LNCAP (cell line): Measurements from ENCODE around the gene OR4D10.

Experiments
- TF ChIP-seq, protein P1 (sequence below): fragments of 450-650 bp; IDR thresholded peaks from 2 replicates; pipeline ENCODE4 v1.5.1; 2017; ENCODE audit warnings: mild to moderate bottlenecking

Gene OR4D10

GRCh38 chr11:59501931-59502330, 28.8 kb downstream of the OR4D10 start:
- TF ChIP-seq, protein P1, sequence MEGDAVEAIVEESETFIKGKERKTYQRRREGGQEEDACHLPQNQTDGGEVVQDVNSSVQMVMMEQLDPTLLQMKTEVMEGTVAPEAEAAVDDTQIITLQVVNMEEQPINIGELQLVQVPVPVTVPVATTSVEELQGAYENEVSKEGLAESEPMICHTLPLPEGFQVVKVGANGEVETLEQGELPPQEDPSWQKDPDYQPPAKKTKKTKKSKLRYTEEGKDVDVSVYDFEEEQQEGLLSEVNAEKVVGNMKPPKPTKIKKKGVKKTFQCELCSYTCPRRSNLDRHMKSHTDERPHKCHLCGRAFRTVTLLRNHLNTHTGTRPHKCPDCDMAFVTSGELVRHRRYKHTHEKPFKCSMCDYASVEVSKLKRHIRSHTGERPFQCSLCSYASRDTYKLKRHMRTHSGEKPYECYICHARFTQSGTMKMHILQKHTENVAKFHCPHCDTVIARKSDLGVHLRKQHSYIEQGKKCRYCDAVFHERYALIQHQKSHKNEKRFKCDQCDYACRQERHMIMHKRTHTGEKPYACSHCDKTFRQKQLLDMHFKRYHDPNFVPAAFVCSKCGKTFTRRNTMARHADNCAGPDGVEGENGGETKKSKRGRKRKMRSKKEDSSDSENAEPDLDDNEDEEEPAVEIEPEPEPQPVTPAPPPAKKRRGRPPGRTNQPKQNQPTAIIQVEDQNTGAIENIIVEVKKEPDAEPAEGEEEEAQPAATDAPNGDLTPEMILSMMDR = no peak

- TF ChIP-seq, protein P1 = no peak
Observed at GRCh38 chr11:59503276-59503675, 30.2 kb downstream of the OR4D10 start, which contains the start of gene OR4D11. Gene OR4D11 (plus strand): TSS chr11:59503576. CDS start chr11:59503576, 0 bp downstream.

DNA sequence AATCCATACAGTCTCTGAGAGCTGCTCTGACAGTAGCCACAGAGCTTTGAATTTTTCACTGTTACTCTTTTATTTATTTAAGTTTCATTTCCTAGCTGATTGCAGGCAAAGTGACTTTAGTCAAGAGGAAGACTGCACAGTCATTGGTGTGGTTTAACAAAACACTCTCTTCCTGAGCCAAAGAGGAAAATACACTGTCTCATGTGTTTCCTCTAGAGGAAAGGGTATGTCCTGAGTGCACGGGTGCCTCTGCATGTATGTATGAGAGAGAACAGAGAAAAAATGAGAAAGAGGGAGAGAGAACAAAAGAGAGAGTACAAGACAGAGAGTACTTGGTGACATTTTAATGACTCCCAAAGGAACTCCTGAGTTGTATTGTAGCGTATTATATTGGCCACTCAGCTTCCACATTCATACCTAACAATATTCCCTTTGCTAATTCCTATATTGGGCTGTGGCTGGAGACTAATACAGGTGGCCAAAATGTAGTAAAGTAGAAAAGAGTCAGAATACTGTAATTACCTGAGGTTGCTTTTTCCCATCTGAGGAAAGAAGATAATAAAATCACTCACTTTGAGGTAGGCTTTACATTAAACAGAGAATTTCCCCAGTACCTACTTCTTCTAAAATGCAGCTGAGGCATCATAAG, 38.0 kb downstream of the OR4D10 start, which contains the start of gene OR4D9:
Gene OR4D9, plus strand, starts transcription at position 599 of the 649 bp plus-strand sequence. CDS start 3,374 bp downstream, outside the sequence.
- TF ChIP-seq, protein P1 = no peak

DNA sequence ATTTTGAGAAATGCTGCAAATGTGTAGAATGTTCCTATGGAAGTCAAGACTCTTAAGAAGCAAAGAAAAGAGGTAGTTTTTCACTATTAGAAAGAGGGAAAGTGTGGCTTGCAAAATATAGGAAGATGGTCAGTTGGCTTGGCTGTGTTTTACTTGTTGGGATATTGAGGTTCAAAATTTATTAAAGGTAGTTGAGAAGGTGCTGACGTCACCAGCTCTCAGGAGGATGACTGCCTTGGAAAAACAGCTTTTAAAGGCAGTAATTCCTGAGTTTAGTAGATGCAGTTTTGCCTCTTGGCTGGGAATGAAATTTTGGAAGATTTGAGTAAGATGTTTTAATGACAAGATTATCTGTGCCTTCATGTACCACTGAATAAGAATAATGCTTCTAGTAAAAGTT, 38.6 kb downstream of the OR4D10 start:
- TF ChIP-seq, protein P1 = no peak

- TF ChIP-seq, protein P1 = no peak
Observed at GRCh38 chr11:59520741-59521140, 47.6 kb downstream of the OR4D10 start.

DNA sequence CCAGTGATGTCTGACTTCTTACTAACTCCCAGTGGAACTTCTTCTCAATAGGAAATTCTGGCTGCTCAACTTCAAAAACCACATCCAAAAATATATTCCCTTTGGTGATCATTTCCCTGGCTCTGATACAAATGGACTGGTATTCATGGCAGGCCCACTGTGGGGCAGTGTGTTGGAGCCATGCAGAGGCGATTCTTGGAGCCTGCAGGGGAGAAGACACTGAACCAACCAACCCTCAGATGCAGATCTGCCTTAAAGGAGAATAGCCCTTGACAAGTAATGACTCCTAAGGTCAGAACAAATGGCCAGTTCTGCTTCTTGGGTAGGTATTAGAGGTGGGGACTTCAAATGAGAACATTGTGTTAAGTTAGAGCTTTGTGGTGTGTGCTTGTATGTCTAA, 50.4 kb downstream of the OR4D10 start:
- TF ChIP-seq, protein P1 = no peak

DNA sequence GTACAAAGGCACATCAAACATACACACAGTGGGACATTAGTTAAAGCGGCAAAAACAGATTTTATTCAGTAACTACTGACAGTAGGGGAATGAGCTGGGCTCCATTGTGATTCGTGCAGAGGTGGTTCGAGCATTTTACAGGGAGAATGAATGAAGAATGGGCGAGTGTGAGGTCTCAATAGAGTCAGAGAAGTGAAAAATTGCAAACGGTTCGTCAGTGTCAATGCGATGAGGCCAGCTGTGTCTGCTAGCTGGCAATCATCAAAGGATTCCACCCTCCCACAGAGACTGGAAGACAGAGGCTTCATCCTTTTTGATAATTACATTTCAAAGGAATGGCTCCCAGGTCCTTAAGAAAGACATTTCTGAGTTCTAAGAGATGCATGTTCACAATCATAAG, 55.6 kb downstream of the OR4D10 start:
- TF ChIP-seq, protein P1 = no peak
